ENCODE results near the gene CAPN8. TPM values are rescaled to one million over a fixed set of nuclear protein-coding genes. Genes with fewer than 3 reads are reported as not detected.

CAPN8 gene
- total RNA-seq, 1 donor from 2014 or later, result not detected

GRCh38 chr1:223653431-223653830 lies 12.1 kb downstream of the CAPN8 start:
- DNase-seq (ENCODE audit: low read depth), result no peak
- no peaks in the 10 kb centered on the region for H3K27me3 ChIP-seq (ENCODE audit: control insufficient read depth, insufficient read depth, low read length)
- no peak overlapping the region for H3K4me3 ChIP-seq (ENCODE audit: low read depth, low read length)
- TF ChIP-seq, protein P1, sequence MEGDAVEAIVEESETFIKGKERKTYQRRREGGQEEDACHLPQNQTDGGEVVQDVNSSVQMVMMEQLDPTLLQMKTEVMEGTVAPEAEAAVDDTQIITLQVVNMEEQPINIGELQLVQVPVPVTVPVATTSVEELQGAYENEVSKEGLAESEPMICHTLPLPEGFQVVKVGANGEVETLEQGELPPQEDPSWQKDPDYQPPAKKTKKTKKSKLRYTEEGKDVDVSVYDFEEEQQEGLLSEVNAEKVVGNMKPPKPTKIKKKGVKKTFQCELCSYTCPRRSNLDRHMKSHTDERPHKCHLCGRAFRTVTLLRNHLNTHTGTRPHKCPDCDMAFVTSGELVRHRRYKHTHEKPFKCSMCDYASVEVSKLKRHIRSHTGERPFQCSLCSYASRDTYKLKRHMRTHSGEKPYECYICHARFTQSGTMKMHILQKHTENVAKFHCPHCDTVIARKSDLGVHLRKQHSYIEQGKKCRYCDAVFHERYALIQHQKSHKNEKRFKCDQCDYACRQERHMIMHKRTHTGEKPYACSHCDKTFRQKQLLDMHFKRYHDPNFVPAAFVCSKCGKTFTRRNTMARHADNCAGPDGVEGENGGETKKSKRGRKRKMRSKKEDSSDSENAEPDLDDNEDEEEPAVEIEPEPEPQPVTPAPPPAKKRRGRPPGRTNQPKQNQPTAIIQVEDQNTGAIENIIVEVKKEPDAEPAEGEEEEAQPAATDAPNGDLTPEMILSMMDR (IDR thresholded peaks at IDR 0.05; ENCODE audit: insufficient read depth, low read length, poor library complexity, severe bottlenecking), result no peak
- no peaks in the 10 kb centered on the region for H3K36me3 ChIP-seq (ENCODE audit: control insufficient read depth, insufficient read depth, low read length)

DNA sequence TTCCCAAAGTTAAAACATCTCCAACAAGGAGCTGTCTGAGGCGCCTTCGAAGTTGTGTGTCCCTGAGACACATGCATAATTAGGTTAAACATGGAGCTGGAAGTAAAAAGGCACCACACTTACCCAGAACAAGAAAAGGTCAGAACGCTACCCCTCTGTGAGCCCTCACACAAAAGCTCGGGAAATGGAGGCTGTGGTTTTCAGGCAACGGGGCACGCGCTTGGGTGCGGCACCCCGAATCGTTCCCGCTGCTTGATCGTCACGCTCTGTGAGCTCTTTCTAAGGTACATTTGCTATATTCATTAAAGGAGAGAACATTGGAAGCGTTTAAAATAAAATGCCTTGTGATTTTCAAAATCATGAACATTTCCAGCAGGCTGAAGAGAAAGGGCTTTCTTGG lies 12.5 kb downstream of the CAPN8 start:
- TF ChIP-seq, protein P1 (IDR thresholded peaks at IDR 0.05; ENCODE audit: insufficient read depth, low read length, poor library complexity, severe bottlenecking), result no peak
- DNase-seq (ENCODE audit: low read depth), result no peak

DNA sequence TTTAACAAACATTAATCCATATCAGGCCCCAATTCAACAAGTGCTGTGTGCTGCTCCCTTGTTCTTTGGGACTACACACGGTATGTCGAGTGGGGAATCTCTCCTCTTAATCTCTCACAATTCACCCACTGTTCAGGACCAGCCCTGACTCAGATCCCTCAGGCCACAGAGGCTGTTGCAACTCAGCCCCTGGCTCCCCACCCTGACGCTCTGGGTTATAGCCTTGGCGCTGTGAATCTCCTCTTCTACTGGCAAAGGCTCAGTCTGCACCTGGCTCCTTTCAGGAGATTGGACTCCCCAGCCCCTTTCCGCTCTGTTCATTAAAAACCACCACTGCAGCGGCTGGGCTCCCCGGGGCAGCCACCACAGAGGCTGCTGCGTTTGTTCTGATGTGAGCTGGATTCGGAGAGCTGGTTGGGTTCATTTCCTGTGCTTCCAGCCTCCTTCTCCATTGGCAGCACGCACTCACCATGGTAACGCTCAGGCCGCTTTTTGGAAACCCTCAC lies 13.0 kb downstream of the CAPN8 start:
- DNase-seq (ENCODE audit: low read depth), result no peak
- TF ChIP-seq, protein P1 (IDR thresholded peaks at IDR 0.05; ENCODE audit: insufficient read depth, low read length, poor library complexity, severe bottlenecking), result no peak
- H3K4me3 ChIP-seq (ENCODE audit: low read depth, low read length), result no peak overlapping the region
- no peaks in the 10 kb centered on the region for H3K27me3 ChIP-seq (ENCODE audit: control insufficient read depth, insufficient read depth, low read length)
- no peaks in the 10 kb centered on the region for H3K36me3 ChIP-seq (ENCODE audit: control insufficient read depth, insufficient read depth, low read length)

More for the DNA sequence above, 12.5 kb downstream of the CAPN8 start:
- Histone ChIP-seq H3K27me3 (ENCODE audit: control insufficient read depth, insufficient read depth, low read length) (no peaks in the 10 kb centered on the region), H3K4me3 (ENCODE audit: low read depth, low read length) (no peak overlapping the region), H3K36me3 (ENCODE audit: control insufficient read depth, insufficient read depth, low read length) (no peaks in the 10 kb centered on the region)

DNA sequence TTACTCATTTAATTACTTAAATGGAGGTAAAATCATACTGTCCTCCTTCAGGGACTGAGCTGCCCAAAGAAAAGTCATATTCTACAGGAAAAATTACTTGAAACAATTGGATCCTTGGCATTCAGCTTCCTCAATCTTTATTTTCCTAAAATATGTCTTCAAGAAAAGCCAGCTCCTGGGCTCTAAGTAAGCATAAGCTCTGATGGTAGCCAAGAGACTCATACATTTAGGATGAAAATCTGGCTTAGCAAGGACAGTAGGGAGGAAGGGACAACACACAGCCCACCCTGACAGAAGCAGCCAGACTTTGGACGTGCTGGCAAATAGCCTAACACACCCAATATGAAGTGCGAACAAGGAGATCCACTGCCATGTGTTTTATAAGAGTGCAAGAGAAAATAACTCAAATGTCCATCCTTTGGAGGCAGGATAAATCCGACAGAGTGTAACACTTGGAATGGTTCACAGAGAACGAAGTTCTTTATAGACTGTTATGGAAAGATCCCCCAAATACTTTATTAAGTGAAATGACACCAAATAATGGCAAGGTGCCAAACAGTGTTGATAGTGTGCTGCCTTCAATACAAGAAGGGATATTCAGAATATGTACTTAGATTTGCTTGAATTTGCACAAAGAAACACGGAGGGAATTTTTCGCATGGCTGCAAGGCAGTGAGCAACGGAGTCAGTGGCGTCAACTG lies 14.1 kb downstream of the CAPN8 start:
- TF ChIP-seq, protein P1 (IDR thresholded peaks at IDR 0.05; ENCODE audit: insufficient read depth, low read length, poor library complexity, severe bottlenecking), result no peak
- H3K4me3 ChIP-seq (ENCODE audit: low read depth, low read length), result no peak overlapping the region
- no peaks in the 10 kb centered on the region for H3K27me3 ChIP-seq (ENCODE audit: control insufficient read depth, insufficient read depth, low read length)
- H3K36me3 ChIP-seq (ENCODE audit: control insufficient read depth, insufficient read depth, low read length), result no peaks in the 10 kb centered on the region
- no peak for DNase-seq (ENCODE audit: low read depth)

- Histone ChIP-seq H3K27me3 (ENCODE audit: control insufficient read depth, insufficient read depth, low read length) (peaks cover 4% of the 10 kb centered on the region), H3K4me3 (ENCODE audit: low read depth, low read length) (no peak overlapping the region), H3K36me3 (ENCODE audit: control insufficient read depth, insufficient read depth, low read length) (no peaks in the 10 kb centered on the region)
- TF ChIP-seq, protein P1 (IDR thresholded peaks at IDR 0.05; ENCODE audit: insufficient read depth, low read length, poor library complexity, severe bottlenecking), result no peak
- DNase-seq (ENCODE audit: low read depth), result no peak
These were observed 15.0 kb downstream of the CAPN8 start for GRCh38 chr1:223650465-223650864.

GRCh38 chr1:223649222-223649621 lies 16.3 kb downstream of the CAPN8 start:
- Histone ChIP-seq H3K36me3 (ENCODE audit: control insufficient read depth, insufficient read depth, low read length) (no peaks in the 10 kb centered on the region), H3K4me3 (ENCODE audit: low read depth, low read length) (no peak overlapping the region), H3K27me3 (ENCODE audit: control insufficient read depth, insufficient read depth, low read length) (peaks cover 4% of the 10 kb centered on the region)
- no peak for DNase-seq (ENCODE audit: low read depth)
- TF ChIP-seq, protein P1 (IDR thresholded peaks at IDR 0.05; ENCODE audit: insufficient read depth, low read length, poor library complexity, severe bottlenecking), result no peak

Data from kidney epithelial cell (primary cell).